GM21526 (cell line): Measurements from ENCODE around the gene CHRNA7.

Experiments used
- ATAC-seq: cut with Tn5 transposase; IDR thresholded peaks from one replicate; pipeline ENCODE4 v1.9.1; 2021; ENCODE audit warnings: moderate library complexity; ENCODE audit not compliant: unreplicated experiment, low FRiP score

The CHRNA7 gene

DNA sequence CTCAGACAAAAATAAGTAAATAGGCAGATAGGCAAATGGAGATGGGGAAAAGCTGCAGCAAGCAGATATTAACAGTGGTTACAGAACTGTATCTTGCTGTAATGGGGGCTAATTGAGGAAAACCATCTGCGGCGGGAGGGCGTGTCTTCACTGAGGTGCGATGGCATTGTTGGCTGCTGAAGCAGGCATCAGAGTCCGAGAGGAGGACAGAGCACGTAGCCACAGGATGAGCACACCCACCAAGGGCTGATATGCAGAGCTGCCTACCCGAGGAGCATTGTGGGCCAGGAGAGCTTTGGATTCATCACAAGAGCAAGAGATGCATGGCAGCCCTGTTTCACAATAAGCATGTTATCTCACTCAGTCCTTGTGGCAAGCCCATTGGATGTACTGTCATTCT, 30.4 kb downstream of the CHRNA7 start:
- no peak for ATAC-seq

DNA sequence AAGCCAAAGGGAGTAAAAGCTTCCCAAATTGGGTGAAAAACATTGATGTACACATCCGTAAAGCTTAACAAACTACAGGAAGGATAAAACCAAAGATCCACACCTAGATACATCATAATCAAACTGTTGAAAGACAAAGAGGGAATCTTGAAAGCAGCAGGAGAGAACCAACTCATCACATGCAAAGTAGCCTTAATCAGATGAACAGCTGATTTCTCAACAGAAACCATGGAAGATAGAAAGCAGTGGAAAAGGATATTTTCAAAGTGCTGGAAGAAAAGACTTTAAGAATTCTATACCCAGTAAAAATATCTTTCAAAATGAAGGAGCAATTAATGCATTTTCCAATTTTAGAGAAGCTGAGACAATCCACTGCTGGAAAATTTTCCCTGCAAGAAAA, 36.8 kb downstream of the CHRNA7 start:
- ATAC-seq: no peak

GRCh38 chr15:32089851-32090359, 59.6 kb downstream of the CHRNA7 start:
- ATAC-seq: no peak

DNA sequence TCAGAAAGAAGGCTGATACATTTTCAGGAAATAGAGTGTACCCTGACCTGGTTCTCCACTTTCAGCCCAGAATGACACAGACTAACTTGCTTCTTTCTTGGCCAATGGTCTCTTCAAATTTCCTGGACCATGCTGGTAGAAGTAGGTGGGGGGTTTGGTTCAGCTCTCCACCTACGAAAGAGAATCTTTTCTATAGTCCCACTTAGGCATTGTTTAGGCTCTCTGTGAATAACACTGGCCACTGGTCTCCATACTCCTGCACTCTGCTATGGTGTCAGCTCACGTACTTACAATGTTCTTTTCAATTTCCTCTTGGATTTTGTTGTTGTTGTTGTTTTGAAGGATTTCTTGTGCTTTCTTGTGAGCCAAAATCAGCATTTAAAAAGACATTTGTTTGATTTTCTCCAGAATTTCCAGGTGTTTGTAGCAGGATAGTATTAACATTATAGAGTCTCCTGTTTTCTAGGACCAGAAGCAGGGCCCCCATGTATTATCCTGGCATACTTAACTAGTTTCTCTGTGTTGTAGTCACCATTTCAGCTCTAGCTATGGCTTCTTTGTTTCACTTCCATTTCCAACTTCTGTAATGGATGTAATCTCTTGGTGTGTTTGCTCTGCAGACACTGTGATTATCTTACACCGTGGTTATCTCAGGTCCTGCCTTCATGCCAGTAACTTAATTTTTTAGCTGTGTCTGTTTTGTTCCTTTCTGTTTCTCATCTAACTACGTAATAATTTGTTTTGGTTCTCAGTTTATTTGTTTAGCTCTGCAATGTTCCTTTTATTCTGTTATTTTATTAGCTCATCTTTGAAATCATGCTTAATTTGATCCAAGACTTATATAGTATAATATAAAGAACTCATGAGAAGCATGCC, 61.4 kb downstream of the CHRNA7 start:
- ATAC-seq: no peak

GRCh38 chr15:32096213-32096612, 65.9 kb downstream of the CHRNA7 start:
- ATAC-seq: no peak

GRCh38 chr15:32096916-32097617, 66.8 kb downstream of the CHRNA7 start:
- ATAC-seq: no peak

- no peak for ATAC-seq
Observed at GRCh38 chr15:32098033-32098432, 67.7 kb downstream of the CHRNA7 start.

DNA sequence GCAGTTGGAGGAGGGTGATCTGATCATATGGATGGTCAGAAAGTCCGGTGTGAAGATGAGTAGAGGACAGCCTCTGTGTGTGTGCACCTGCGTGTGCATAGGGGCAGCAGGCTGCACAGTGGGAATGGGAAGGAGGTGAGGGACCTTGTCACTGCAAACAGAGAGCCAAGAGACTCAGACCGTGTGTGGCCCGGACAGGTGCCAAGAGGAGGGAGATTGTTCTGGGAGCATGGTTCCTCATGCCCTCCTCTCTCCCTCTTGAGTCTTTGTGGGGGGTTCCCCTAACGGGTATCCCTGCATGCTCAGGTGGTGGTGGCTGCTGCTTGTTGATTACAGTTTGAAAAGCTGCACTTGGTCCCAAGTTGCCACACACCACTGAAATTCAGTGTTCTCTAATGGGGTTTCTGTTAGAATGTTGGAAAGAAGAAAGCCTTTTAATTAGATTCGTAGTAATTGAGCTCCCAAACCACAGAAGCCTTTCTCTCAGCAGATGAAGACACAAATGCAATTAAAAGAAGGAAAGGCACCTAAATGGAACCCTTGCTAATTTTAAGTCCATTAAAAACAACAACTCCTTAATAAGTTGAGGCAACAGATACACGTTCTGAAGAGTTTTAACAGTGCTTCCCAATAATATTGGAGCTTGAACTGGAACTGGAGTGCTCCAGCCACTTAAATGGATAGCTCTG, 68.9 kb downstream of the CHRNA7 start:
- no peak for ATAC-seq

DNA sequence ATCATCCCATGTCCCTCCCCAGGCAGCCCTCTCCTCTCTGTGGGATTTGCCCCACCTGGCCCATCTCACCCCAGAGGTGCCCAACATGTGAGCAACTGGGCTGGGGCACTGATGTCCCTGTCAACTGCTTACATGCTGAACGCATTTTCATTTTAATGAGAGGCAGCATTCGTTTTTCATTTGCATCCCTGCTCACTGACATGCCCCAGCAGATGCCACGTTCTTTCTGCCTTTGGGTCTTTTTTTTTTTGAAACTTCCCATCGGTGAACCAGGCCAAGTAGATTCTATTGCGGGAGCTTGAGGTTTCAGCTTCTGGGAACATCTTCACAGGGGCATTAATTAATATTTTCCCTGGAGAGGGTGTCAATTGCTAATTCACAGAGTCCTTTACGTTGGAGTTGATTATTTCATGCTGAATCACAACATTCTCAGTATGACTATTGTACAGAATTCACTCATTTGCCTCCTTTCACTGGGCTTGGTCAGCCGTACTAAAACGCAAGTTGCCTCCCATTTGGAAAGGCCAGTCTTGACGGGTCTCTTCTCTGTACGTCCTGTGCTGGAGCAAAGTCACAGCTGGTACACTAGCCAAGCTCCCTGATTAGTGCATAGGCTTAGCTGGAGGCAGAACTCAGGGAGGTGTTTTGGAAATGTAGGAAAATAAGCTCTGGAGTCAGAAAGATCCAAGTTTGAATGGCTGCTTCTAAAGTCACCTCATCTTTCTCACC, 69.8 kb downstream of the CHRNA7 start:
- no peak for ATAC-seq

DNA sequence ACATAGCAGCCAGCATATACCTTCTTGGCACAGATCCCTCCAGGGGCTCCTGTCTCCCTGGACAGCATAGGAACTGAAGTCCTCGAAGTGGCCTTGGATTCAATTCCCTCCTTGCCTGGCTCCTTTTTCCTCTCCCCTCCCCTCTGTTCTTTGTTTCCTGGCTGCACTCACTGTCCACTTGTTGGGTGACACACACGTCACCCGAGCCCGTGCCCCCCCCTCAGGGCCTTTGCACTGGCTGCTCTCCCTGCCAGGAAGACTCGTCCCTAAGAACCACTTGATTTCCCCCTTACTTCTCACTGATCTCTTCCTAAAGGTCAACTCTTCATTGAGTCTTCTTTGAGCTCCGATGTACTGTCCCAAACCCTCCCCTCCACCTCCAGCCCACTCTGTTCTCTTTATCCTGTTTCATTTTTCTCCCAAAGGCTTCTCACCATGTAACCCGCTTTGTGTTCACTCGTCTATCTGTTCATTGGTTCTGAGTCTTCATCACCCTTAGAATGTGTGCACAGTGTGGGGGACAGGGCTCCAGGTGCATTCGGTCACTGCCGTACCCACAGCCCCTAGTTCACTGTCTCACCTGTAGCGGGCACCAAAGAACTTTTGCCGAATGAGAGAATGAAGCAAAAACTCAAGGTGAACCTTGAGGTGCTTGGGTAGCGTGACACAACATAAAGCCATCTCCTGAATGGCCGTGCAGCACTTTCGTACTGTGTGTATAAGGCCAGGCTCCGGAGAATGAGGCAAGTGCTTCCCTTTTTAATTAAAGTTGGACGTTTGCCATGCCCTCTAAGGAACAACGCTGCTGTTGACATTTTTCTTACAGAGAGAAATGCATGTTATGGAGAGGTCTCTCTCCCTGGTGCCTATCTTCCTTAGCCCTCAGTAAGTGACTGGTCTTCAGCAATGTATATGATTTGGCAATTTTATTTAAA, 74.0 kb downstream of the CHRNA7 start:
- no peak for ATAC-seq

- ATAC-seq: no peak
Observed at GRCh38 chr15:32105258-32106241, 75.2 kb downstream of the CHRNA7 start.

DNA sequence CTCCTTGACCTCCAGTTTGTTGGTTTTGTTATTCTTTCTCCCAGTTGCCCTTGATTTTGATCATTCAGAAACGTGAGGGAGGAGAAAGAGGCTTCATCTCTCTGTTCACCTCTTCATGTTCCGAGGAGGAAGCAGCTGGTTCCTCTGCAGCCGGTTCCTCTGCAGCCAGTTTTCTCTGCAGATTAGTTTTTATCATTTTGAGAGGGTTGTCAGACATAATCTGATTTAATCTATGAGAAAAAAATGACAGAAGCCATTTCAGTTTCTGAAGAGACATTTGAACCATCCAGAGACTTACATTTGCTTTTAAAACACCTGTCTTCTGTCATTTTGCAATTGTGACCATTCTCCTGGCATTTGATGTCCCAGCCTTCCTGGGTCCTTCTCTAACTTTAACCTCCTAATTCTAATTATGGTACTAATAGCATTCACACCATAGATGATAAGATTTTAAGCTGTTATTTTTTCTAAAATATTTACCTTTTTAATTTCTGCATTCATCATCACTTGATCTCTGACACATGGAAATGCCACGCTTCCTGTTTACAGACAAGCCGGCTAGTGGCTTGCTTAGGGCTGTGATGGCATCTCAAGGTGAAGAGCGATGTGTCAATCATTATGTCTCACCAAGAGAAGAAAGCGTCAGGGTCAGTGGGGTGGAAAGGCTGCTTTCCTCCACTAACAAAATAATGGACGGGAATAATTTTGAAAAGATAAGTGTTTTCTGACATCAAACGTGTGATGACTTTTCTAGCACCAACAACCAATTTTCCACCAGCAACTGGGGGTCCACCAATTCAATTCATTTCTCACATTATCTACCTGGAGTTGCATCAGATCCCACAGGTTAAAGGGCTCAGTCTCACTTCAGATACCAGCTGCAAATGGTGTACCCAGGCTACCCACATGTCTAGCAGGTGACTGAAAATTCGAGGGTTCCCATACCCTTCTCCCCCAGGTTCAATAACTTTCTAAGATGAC, 76.4 kb downstream of the CHRNA7 start:
- ATAC-seq: no peak

DNA sequence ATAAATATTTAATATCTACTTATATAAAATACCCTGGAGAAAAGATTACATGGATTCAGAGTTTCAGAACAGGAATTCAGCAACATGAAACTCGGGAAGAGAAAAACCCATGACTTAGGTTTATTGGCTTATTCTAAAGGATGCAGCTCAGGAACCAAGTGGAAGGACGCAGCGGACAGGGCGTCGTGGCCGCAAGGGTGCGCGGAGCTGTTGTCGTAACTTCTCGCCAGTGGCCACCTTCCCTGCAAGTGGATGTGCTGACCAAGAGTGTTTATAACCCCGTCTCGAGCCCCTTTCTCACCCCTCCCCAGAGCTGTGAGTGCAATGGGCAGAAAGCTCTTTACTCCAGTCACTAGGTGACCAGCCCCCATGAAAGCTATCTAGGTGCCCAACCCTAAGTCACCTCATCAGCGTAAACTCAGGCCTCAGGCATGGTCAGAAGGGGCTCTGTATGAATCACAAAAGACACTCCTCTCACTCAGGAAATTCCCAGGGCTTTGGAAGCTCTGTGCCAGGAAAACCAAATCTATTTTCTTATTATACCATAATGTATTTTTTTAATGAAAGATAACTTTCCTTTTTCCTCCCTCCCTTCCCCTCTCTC, 77.3 kb downstream of the CHRNA7 start:
- no peak for ATAC-seq

GRCh38 chr15:32108661-32109060, 78.3 kb downstream of the CHRNA7 start:
- ATAC-seq: no peak

DNA sequence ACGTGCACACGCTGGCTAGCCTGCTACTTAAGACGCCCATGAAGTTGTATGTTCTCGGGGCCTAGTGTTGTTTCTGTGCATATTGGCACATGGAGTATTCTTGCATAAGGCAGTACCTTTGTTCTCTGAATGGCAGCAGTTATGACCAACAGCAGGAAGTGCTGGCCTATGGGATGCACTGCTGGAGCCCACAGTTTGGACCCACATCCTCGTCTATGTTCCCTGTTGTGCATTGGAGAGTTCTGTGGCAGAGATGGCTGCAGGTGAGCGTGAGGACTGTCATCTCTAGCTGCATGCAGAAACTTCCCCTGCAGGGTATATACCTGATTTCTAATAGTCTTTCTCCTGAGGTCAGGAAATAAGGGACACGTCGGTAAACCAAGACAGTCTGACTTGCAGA, 81.8 kb downstream of the CHRNA7 start:
- ATAC-seq: no peak

DNA sequence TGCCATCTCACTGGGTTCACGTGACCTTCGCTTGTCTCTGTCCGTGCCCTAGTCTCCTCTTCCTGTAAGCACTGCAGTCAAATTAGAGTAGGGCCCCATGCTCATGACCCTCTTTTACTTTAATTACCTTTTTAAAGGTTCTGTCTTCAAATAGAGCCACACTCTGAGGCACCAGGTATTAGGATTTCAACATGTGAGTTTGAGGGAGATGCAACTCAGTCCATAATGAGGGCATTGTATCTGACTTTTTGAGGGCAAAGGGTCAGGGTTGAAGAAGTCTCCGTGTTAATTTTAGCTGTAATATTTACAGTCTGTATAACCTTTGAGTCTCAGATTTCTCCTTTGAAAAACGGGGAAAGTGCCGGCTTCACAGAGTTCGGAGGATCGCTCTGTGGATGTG, 82.9 kb downstream of the CHRNA7 start:
- no peak for ATAC-seq

DNA sequence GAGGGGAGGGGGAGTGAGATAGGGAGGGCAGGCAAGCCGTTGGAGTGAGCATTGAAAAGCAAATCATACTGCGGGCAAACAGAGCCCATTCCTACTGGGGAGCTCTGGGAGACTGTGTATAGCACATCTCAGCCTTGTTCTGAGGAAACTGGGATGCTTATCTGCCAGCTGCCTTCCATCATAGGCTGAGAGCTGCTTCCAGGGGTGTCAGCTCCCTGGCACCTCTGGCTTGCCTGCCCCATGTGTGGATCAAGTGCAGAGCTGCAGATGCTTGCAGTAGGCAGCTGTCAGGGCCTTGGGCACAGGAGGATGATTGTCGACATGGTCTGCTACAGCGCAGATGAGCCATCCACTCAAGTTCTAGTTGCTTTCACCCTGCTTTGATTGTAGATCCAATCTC, 86.8 kb downstream of the CHRNA7 start:
- no peak for ATAC-seq
